Measurements from ENCODE around the gene DENND10.
"Not testable (repeated sequence)": the region's sequence is repeated elsewhere in the genome, so short reads cannot be mapped to it uniquely, and the experiment has no call there.

The DENND10 gene

GRCh38 chr10:119177708-119178371, 73.9 kb downstream of the DENND10 start:
- no peak for DNase-seq

GRCh38 chr10:119178372-119179119, 74.6 kb downstream of the DENND10 start, which contains the start of gene PRDX3:
Gene PRDX3 (minus strand): TSS chr10:119178812. CDS start chr10:119178790, 22 bp downstream.
- DNase-seq: peak; percentile 91

GRCh38 chr10:119180850-119181400, 77.0 kb downstream of the DENND10 start:
- not testable (repeated sequence) for DNase-seq

- no peak for DNase-seq
Measured at GRCh38 chr10:119183664-119184412, 79.9 kb downstream of the DENND10 start.

Data from CD4-positive, alpha-beta T cell treated with Interleukin-12 subunit alpha and Interleukin-12 subunit beta, for 1 hour (primary cell).